SK-N-SH (cell line): ENCODE results near the gene MBNL2. TPM values are rescaled to one million over a fixed set of nuclear protein-coding genes. Genes with fewer than 3 reads are reported as not detected.

Experiments used
- CTCF ChIA-PET: fragments of 300-600, 350-600 bp; formaldehyde crosslinking; extraction: SDS; loops from one replicate; lab custom pipeline; 2021; lab: Yijun Ruan, JAX
- POLR2A ChIA-PET: fragments of 350-600 bp; sonication (Branson Sonifier 250); formaldehyde crosslinking; extraction: SDS; loops from one replicate; lab custom pipeline; 2020; ENCODE audit warnings: antibody characterized with exemption, inconsistent platforms; lab: Yijun Ruan, JAX
- DNase-seq: peaks from one replicate; pipeline ENCODE4 v3.0.0; 2012
- H2AFZ ChIP-seq: fragments of 200-600 bp; sonication (generic); 2 replicates; pipeline ENCODE4 v1.8.1; 2016; ENCODE audit warnings: antibody characterized with exemption, mild to moderate bottlenecking, low read depth
- H3F3A ChIP-seq: fragments of 200-600 bp; sonication (generic); replicated peaks from 2 replicates; pipeline ENCODE3; 2016; ENCODE audit warnings: antibody characterized with exemption, mild to moderate bottlenecking; ENCODE audit not compliant: insufficient read depth
- H3K27ac ChIP-seq, 2 experiments: fragments of 200-500 bp in 1 of 2; fragments of 200-600 bp in 1 of 2; sonication (Bioruptor generic) in 1 of 2; sonication (generic), shearing (Covaris generic) in 1 of 2; 2 replicates each; pipeline versions ENCODE4 v1.5.1 to v1.6.1; 2014 to 2016; ENCODE audit warnings: low read depth in 2 of 2, inconsistent platforms in 1 of 2, low read length in 1 of 2, mild to moderate bottlenecking in 1 of 2, mixed read lengths in 1 of 2
- H3K27me3 ChIP-seq: fragments of 200-600 bp; sonication (generic), shearing (Covaris generic); 2 replicates; pipeline ENCODE4 v1.6.1; 2016; ENCODE audit warnings: mixed run types; ENCODE audit not compliant: insufficient read depth
- H3K36me3 ChIP-seq, 2 experiments: fragments of 200-500 bp in 1 of 2; fragments of 200-600 bp in 1 of 2; sonication (Bioruptor generic) in 1 of 2; sonication (generic) in 1 of 2; replicated peaks in 1 of 2; 2 replicates each; pipeline versions ENCODE3 to v1.5.1; 2014 to 2016; ENCODE audit warnings: low read length in 1 of 2, mild to moderate bottlenecking in 1 of 2; ENCODE audit not compliant: insufficient read depth in 2 of 2, control insufficient read depth in 1 of 2
- H3K4me1 ChIP-seq, 2 experiments: fragments of 200-500 bp in 1 of 2; fragments of 200-600 bp in 1 of 2; sonication (Bioruptor generic) in 1 of 2; sonication (generic), shearing (Covaris generic) in 1 of 2; 2 replicates each; pipeline versions ENCODE4 v1.5.1 to v1.6.1; 2014 to 2016; ENCODE audit warnings: low read depth in 1 of 2, low read length in 1 of 2, mixed run types in 1 of 2; ENCODE audit not compliant: insufficient read depth in 2 of 2, control insufficient read depth in 1 of 2
- H3K4me2 ChIP-seq: fragments of 200-600 bp; sonication (generic), shearing (Covaris generic); 2 replicates; pipeline ENCODE4 v1.6.1; 2017; ENCODE audit warnings: mixed run types
- H3K4me3 ChIP-seq, 2 experiments: fragments of 200-500 bp in 1 of 2; fragments of 200-600 bp in 1 of 2; sonication (Bioruptor generic) in 1 of 2; sonication (generic), shearing (Covaris generic) in 1 of 2; 2 replicates each; pipeline versions ENCODE4 v1.5.1 to v1.8.1; 2014 to 2016; ENCODE audit warnings: low read depth in 2 of 2, inconsistent platforms in 1 of 2, low read length in 1 of 2, mild to moderate bottlenecking in 1 of 2, mixed read lengths in 1 of 2, moderate library complexity in 1 of 2
- H3K79me2 ChIP-seq: fragments of 200-600 bp; sonication (generic); 2 replicates; pipeline ENCODE4 v1.8.1; 2017; ENCODE audit warnings: mild to moderate bottlenecking; ENCODE audit not compliant: insufficient read depth
- H3K9ac ChIP-seq: fragments of 200-600 bp; sonication (generic); 2 replicates; pipeline ENCODE4 v1.6.1; 2017; ENCODE audit warnings: mixed run types
- H3K9me2 ChIP-seq: fragments of 200-600 bp; sonication (generic); 2 replicates; pipeline ENCODE4 v1.6.1; 2017; ENCODE audit warnings: mixed run types
- H3K9me3 ChIP-seq: fragments of 200-600 bp; sonication (generic); 2 replicates; pipeline ENCODE4 v1.6.1; 2017; ENCODE audit warnings: mixed run types, mild to moderate bottlenecking, moderate library complexity
- H4K20me1 ChIP-seq: fragments of 200-600 bp; sonication (generic); 2 replicates; pipeline ENCODE4 v1.6.1; 2017; ENCODE audit warnings: mild to moderate bottlenecking, mixed run types; ENCODE audit not compliant: insufficient read depth
- CHD2 ChIP-seq: fragments of 150-350 bp; IDR thresholded peaks from 2 replicates; pipeline ENCODE4 v1.6.1; 2018; ENCODE audit warnings: low read length; ENCODE audit not compliant: partially characterized antibody
- EP300 ChIP-seq, 2 experiments: IDR thresholded peaks; 2 replicates each; pipeline versions ENCODE4 v1.4.0 to v1.6.1; 2012; ENCODE audit warnings: borderline replicate concordance in 1 of 2, low read depth in 1 of 2, low read length in 1 of 2
- EZH2phosphoT487 ChIP-seq: fragments of 200-600 bp; sonication (generic); IDR thresholded peaks from 2 replicates; pipeline ENCODE4 v1.6.1; 2017; ENCODE audit warnings: low read depth, mixed run types, mild to moderate bottlenecking, antibody characterized with exemption, moderate library complexity, borderline replicate concordance
- FOSL2 ChIP-seq: IDR thresholded peaks from 2 replicates; pipeline ENCODE4 v1.4.0; 2012; ENCODE audit warnings: low read depth, mild to moderate bottlenecking, moderate library complexity, borderline replicate concordance
- FOXJ3 ChIP-seq: sonication (generic); formaldehyde crosslinking; IDR thresholded peaks from 2 replicates; pipeline ENCODE4 v1.5.1; 2020; ENCODE audit warnings: mild to moderate bottlenecking, missing genetic modification reagents
- FOXM1 ChIP-seq: IDR thresholded peaks from 2 replicates; pipeline ENCODE4 v1.4.0; 2012; ENCODE audit warnings: low read depth, mild to moderate bottlenecking
- GATA2 ChIP-seq: sonication (generic); formaldehyde crosslinking; IDR thresholded peaks from 2 replicates; pipeline ENCODE4 v1.5.0; 2020; ENCODE audit warnings: mild to moderate bottlenecking, missing genetic modification reagents
- MAX ChIP-seq: IDR thresholded peaks from 2 replicates; pipeline ENCODE4 v1.4.0; 2012; ENCODE audit warnings: low read depth
- MEF2A ChIP-seq: IDR thresholded peaks from 2 replicates; pipeline ENCODE4 v1.4.0; 2012; ENCODE audit warnings: low read depth, borderline replicate concordance
- NRF1 ChIP-seq: IDR thresholded peaks from 2 replicates; pipeline ENCODE4 v1.6.1; 2012; ENCODE audit warnings: low read depth, mild to moderate bottlenecking, low read length
- POLR2AphosphoS5 ChIP-seq: IDR thresholded peaks from 2 replicates; pipeline ENCODE4 v1.6.1; 2012; ENCODE audit warnings: low read depth, low read length
- RCOR1 ChIP-seq: fragments of 150-350 bp; IDR thresholded peaks from 2 replicates; pipeline ENCODE4 v1.6.1; 2017; ENCODE audit warnings: antibody characterized with exemption, low read length
- SIN3A ChIP-seq: IDR thresholded peaks from 2 replicates; pipeline ENCODE4 v1.6.1; 2012; ENCODE audit warnings: low read depth, mild to moderate bottlenecking, low read length, moderate library complexity, borderline replicate concordance
- TAF1 ChIP-seq: IDR thresholded peaks from 2 replicates; pipeline ENCODE4 v1.6.1; 2012; ENCODE audit warnings: low read depth, mild to moderate bottlenecking, low read length, moderate library complexity, borderline replicate concordance
- USF1 ChIP-seq: IDR thresholded peaks from 2 replicates; pipeline ENCODE4 v1.4.0; 2012; ENCODE audit warnings: low read depth, borderline replicate concordance
- USF2 ChIP-seq: fragments of 150-350 bp; IDR thresholded peaks from 2 replicates; pipeline ENCODE4 v1.6.1; 2017; ENCODE audit warnings: antibody characterized with exemption, low read length, low read depth, borderline replicate concordance
- YY1 ChIP-seq: IDR thresholded peaks from 2 replicates; pipeline ENCODE4 v1.4.0; 2012; ENCODE audit warnings: low read depth, mild to moderate bottlenecking
- WGBS: methylation state at CpG from one replicate; pipeline ENCODE4 v1.1.6; 2017; ENCODE audit warnings: low lambda C conversion rate; 5-methylcytosine and 5-hydroxymethylcytosine counted together
- polyA plus RNA-seq, 3 experiments: library from polyadenylated mRNA; depleted of rRNA; stranded (reverse); fragments of >200 nt; gene quantifications; 2 replicates each; pipeline ENCODE4 v1.2.3, GENCODE V29; 2012
- TF ChIP-seq, protein P1 (sequence below): fragments of 200-600 bp; sonication (generic); IDR thresholded peaks from 2 replicates; pipeline ENCODE4 v1.6.1; 2017; ENCODE audit warnings: antibody characterized with exemption, mild to moderate bottlenecking, moderate library complexity

MBNL2 gene
- polyA plus RNA-seq, 1 of the 3 experiments (the other 2 are of a cell fraction): 24.5 TPM

DNA sequence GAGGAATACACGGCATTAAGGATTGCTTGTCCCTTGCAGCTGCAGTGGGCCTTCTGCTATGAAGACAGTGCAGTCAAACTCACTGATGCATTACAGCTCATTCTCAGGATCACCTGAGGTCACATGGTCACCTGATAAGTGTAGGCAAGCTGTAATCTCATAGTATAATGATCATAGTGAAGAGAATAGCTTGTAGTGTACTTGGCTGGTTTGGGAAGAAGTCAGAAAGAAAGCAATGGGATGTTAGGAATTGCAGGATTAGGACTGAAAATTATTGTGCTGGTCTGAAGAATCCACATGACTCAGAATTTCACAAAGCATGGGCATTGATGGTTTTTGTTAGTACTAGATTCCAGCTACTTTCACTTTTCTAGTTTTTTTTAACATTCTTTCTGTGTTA, 76.7 kb downstream of the MBNL2 start:
- Histone ChIP-seq H3K9me2 (no peaks in the 10 kb centered on the region), H3K79me2 (peaks cover 87% of the 10 kb centered on the region), H3K4me1 (peaks cover 37 to 46% of the 10 kb centered on the region in 2 experiments), H3K4me3 (no peak overlapping the region), H3K36me3 (peaks cover 16 to 24% of the 10 kb centered on the region in 2 experiments), H3K4me2 (peak overlapping the region; percentile 23; the same call in 1 of the 2 replicates), H3K27ac (peak overlapping the region; percentile 60 to 99), H3K9me3 (no peaks in the 10 kb centered on the region), H2AFZ (no peak overlapping the region), H3K9ac (peak overlapping the region; percentile 23; the same call in 1 of the 2 replicates), H4K20me1 (no peaks in the 10 kb centered on the region), H3K27me3 (no peaks in the 10 kb centered on the region), H3F3A (peaks cover 39% of the 10 kb centered on the region)
- 95% methylated on average over 1 of the region's 1 CpG for WGBS
- no peak for DNase-seq
- ChIA-PET CTCF (interaction anchor here (1.0 to 5.3 kb wide), 5 partner anchors 10 to 189 kb away, joined by 3 to 27 read pairs (median 4); no protein-coding TSS in a partner anchor), POLR2A (no interaction called here)
- TF ChIP-seq MEF2A (no peak), NRF1 (no peak), SIN3A (no peak), RCOR1 (no peak), EZH2phosphoT487 (no peak), FOXM1 (no peak), USF1 (peak; percentile 37; the same call in 1 of the 2 replicates), POLR2AphosphoS5 (0 out of 2 replicates have a peak, but pooled peaks have one; percentile 23), FOSL2 (no peak)
- TF ChIP-seq, protein P1, sequence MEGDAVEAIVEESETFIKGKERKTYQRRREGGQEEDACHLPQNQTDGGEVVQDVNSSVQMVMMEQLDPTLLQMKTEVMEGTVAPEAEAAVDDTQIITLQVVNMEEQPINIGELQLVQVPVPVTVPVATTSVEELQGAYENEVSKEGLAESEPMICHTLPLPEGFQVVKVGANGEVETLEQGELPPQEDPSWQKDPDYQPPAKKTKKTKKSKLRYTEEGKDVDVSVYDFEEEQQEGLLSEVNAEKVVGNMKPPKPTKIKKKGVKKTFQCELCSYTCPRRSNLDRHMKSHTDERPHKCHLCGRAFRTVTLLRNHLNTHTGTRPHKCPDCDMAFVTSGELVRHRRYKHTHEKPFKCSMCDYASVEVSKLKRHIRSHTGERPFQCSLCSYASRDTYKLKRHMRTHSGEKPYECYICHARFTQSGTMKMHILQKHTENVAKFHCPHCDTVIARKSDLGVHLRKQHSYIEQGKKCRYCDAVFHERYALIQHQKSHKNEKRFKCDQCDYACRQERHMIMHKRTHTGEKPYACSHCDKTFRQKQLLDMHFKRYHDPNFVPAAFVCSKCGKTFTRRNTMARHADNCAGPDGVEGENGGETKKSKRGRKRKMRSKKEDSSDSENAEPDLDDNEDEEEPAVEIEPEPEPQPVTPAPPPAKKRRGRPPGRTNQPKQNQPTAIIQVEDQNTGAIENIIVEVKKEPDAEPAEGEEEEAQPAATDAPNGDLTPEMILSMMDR: no peak

DNA sequence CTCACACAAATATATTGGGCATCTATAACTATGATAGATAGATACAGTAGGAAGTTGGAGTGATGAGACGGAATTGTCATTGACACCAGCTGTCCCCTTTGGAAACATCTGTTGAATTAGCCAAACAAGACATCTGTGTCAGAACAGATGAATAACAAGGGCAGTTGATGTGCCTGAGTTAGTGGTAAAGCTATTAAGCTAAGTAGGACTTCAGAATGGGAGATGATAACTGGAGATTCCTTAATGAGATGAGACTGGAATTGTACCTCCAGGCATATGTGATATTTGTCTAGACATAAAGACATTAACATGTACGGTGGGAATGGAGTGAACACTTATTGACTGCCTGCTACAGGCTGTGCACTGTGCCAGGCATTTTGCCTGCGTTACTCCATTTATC, 78.7 kb downstream of the MBNL2 start:
- POLR2A ChIA-PET: interaction anchor here (0.6 to 1.5 kb wide), 2 partner anchors 78 to 132 kb away, joined by 3 read pairs; partner anchors contain the start of gene MBNL2
- Histone ChIP-seq H4K20me1 (no peaks in the 10 kb centered on the region), H3K4me3 (no peak overlapping the region), H3K9me3 (no peaks in the 10 kb centered on the region), H3K9ac (no peak overlapping the region), H3K4me2 (no peak overlapping the region), H3K27me3 (no peaks in the 10 kb centered on the region), H3K27ac (peak overlapping the region; percentile 94 to 99), H3K9me2 (no peaks in the 10 kb centered on the region), H3K4me1 (peaks cover 20 to 42% of the 10 kb centered on the region in 2 experiments), H3F3A (peaks cover 34% of the 10 kb centered on the region), H3K36me3 (peaks cover 16 to 30% of the 10 kb centered on the region in 2 experiments), H3K79me2 (peaks cover 95% of the 10 kb centered on the region), H2AFZ (no peak overlapping the region)
- CTCF ChIA-PET: interaction anchor here (1.6 to 5.3 kb wide), 5 partner anchors 10 to 191 kb away, joined by 3 to 27 read pairs (median 8); partner anchors contain the start of gene MBNL2
- 60% methylated on average over 3 of the region's 3 CpGs for WGBS
- peak; percentile 62 for DNase-seq
- TF ChIP-seq YY1: no peak
- TF ChIP-seq TAF1: no peak
- peak; percentile 78 for TF ChIP-seq FOXJ3 (CRISPR knock-in tag)
- peak; percentile 83 for TF ChIP-seq CHD2
- TF ChIP-seq FOXM1: no peak
- TF ChIP-seq GATA2 (CRISPR knock-in tag): peak; percentile 95
- TF ChIP-seq MAX: no peak
- no peak for TF ChIP-seq USF2
- TF ChIP-seq RCOR1: peak; percentile 98
- TF ChIP-seq EP300 (IDR thresholded peaks at IDR 0.05; ENCODE audit: borderline replicate concordance in 1 of 2, low read depth in 1 of 2, low read length in 1 of 2): peak in 1 of 2 experiments; percentile 97; a peak in 2 of 4 replicates
- TF ChIP-seq FOSL2: no peak
- TF ChIP-seq POLR2AphosphoS5: peak; percentile 23; the same call in 1 of the 2 replicates
